Activated CD4-positive, alpha-beta T cell treated with anti-CD3 and anti-CD28 coated beads, Interleukin-2, amount 10 ng/mL, durations not matched to agents 7 days and 5 days (primary cell): ENCODE results near the gene ZNF311. TPM values are rescaled to one million over a fixed set of nuclear protein-coding genes. Genes with fewer than 3 reads are reported as not detected.
"Not testable (repeated sequence)": the region's sequence is repeated elsewhere in the genome, so short reads cannot be mapped to it uniquely, and the experiment has no call there.

ENCODE experiments used
- CTCF ChIA-PET: fragments of 350-600 bp; sonication (Branson Sonifier 250); formaldehyde crosslinking; loops from one replicate; lab custom pipeline; 2021; ENCODE audit warnings: antibody characterized with exemption; lab: Charles Lee
- POLR2A ChIA-PET: fragments of 350-600 bp; sonication (Branson Sonifier 250); formaldehyde crosslinking; loops from one replicate; lab custom pipeline; 2021; ENCODE audit warnings: antibody characterized with exemption; lab: Charles Lee
- DNase-seq: peaks from one replicate; pipeline ENCODE4 v3.0.0-alpha.2; 2020
- H3K27ac Mint-ChIP-seq: one replicate; pipeline ENCODE4 v1.8.0; 2021; ENCODE audit warnings: mild to moderate bottlenecking, moderate library complexity, mixed read lengths
- H3K27me3 Mint-ChIP-seq: one replicate; pipeline ENCODE4 v1.8.0; 2021; ENCODE audit warnings: mixed read lengths
- H3K36me3 Mint-ChIP-seq: one replicate; pipeline ENCODE4 v1.8.0; 2021; ENCODE audit warnings: low read depth, mixed read lengths
- H3K4me1 Mint-ChIP-seq: one replicate; pipeline ENCODE4 v1.8.0; 2021; ENCODE audit warnings: mixed read lengths
- H3K4me3 Mint-ChIP-seq: one replicate; pipeline ENCODE4 v1.8.0; 2021; ENCODE audit warnings: mild to moderate bottlenecking, moderate library complexity, mixed read lengths
- H3K9me3 Mint-ChIP-seq: one replicate; pipeline ENCODE4 v1.8.0; 2021; ENCODE audit warnings: mixed read lengths
- total RNA-seq, 2 experiments: library from RNA; stranded (reverse); gene quantifications; one replicate each; pipeline ENCODE4 v1.2.3, GENCODE V29; 2021

ZNF311 gene
- total RNA-seq, 2 experiments from 2014 or later: 0.55 to 0.65 TPM

GRCh38 chr6:28980852-28981430, 24.2 kb downstream of the ZNF311 start:
- DNase-seq: peak; percentile 54
- Mint-ChIP-seq H3K4me3 (peak overlapping the region; percentile 85), H3K9me3 (no peaks in the 10 kb centered on the region), H3K27me3 (peaks cover 48% of the 10 kb centered on the region), H3K36me3 (peaks cover 9% of the 10 kb centered on the region), H3K4me1 (peaks cover 65% of the 10 kb centered on the region), H3K27ac (peak overlapping the region; percentile 69)
- POLR2A ChIA-PET: interaction anchor here (0.7 to 0.8 kb wide), 2 partner anchors 39 to 1088 kb away, joined by 3 to 4 read pairs; a partner anchor contains a TSS
- CTCF ChIA-PET: interaction anchor here (0.8 to 3.6 kb wide), 6 partner anchors 14 to 143 kb away, joined by 3 to 17 read pairs (median 4); no protein-coding TSS in a partner anchor

DNA sequence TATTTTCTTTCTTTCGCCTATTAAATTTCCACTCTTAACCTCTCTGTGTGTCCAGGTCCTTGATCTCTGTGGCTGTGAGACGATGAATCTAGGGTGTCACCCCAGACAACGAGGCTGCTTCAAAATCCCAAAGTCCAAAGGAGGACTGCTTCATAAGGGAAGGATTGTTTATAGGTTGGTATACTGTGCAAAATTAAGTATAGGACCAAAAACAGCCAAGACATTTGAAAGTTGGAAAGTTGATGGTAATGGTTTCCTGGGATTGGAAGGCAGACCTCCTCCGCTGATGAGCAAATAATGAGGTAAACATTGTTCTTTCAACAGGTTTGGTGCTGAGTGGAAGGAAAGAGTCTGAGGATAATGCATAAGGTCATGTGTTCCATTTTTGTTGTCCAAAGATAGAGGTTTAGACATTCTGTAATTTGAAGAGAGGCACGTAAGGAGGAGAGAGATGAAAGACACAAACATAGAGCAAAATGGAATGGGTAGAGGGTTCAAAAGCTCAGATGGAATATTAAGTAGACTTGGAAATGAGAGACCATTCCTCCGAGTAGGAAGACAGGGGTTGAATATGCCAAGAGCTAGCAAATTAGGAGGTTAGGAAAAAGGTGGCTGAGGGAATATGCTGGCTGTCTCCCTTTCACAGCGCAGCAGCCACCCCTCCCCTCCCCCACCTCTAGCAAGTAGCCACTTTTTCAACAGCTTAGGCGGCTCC, 24.8 kb downstream of the ZNF311 start:
- CTCF ChIA-PET: interaction anchor here (0.8 to 3.6 kb wide), 5 partner anchors 15 to 85 kb away, joined by 3 to 17 read pairs (median 4); no protein-coding TSS in a partner anchor
- no peaks in the 10 kb centered on the region for H3K9me3 Mint-ChIP-seq

DNA sequence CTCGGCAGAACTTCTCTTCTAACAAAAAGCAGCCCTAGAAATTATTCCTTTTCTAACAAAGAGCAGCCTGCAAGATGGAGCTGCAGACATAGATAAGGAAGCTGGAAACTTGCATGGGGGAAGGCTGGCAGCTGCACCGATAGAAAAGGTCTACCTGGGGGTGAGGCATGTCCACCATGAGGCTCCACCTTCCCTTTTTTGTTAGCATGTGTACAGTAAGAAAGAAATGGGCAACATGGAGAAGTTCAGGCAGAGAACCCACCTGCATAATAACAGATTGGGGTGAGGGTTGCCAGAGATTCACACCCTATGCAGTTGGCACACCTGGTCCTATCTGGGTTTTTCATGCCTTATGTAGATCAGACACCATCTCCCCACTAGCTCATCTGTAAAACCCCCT, 25.4 kb downstream of the ZNF311 start:
- Mint-ChIP-seq H3K27ac (no peak overlapping the region), H3K4me3 (peak overlapping the region; percentile 21), H3K4me1 (peaks cover 52% of the 10 kb centered on the region), H3K9me3 (no peaks in the 10 kb centered on the region), H3K27me3 (peaks cover 40% of the 10 kb centered on the region), H3K36me3 (peaks cover 4% of the 10 kb centered on the region)
- DNase-seq: no peak
- POLR2A ChIA-PET: no interaction called here
- CTCF ChIA-PET: interaction anchor here (0.6 to 2.4 kb wide), 2 partner anchors 31 to 141 kb away, joined by 3 to 5 read pairs; no protein-coding TSS in a partner anchor

More for the DNA sequence above, 24.8 kb downstream of the ZNF311 start:
- peaks cover 58% of the 10 kb centered on the region for H3K4me1 Mint-ChIP-seq
- peak overlapping the region; percentile 85 for H3K4me3 Mint-ChIP-seq
- no peak for DNase-seq
- H3K27me3 Mint-ChIP-seq: peaks cover 44% of the 10 kb centered on the region
- no peak overlapping the region for H3K27ac Mint-ChIP-seq
- peaks cover 7% of the 10 kb centered on the region for H3K36me3 Mint-ChIP-seq
- POLR2A ChIA-PET: interaction anchor here (0.8 kb wide), 1 partner anchor 1087 kb away, joined by 3 read pairs; a partner anchor contains a TSS

DNA sequence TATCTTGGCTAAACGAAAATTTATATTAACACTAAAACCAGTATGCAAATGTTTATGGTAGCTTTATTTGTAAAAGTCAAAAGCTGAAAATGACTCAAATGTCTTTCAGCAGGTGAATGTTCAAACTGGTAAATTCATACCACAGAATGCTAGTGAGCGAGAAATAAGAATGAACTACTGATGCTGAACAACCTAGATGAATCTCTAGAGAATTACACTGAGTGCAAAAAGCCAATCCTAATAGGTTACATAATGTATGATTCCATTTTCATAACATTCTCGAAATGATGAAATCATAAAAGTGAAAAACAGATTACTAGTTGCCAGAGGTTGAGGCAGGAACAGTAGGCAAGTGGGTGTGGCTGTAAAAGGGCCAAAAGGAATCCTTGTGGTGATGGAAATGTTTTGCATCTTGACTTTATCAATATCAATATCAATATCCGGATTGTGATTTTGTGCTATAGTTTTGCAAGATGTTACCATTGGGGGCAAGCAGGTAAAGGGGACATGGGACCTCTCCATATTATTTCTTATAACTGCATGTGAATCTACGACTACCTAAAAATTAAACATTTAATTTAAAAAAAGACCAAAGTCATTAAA, 26.1 kb downstream of the ZNF311 start:
- POLR2A ChIA-PET: no interaction called here
- H3K4me1 Mint-ChIP-seq: peaks cover 52% of the 10 kb centered on the region
- CTCF ChIA-PET: interaction anchor here (0.6 to 2.4 kb wide), 2 partner anchors 32 to 140 kb away, joined by 3 to 5 read pairs; no protein-coding TSS in a partner anchor
- no peak overlapping the region for H3K4me3 Mint-ChIP-seq
- peaks cover 4% of the 10 kb centered on the region for H3K36me3 Mint-ChIP-seq
- no peaks in the 10 kb centered on the region for H3K9me3 Mint-ChIP-seq
- no peak for DNase-seq
- H3K27ac Mint-ChIP-seq: no peak overlapping the region
- H3K27me3 Mint-ChIP-seq: peaks cover 47% of the 10 kb centered on the region

DNA sequence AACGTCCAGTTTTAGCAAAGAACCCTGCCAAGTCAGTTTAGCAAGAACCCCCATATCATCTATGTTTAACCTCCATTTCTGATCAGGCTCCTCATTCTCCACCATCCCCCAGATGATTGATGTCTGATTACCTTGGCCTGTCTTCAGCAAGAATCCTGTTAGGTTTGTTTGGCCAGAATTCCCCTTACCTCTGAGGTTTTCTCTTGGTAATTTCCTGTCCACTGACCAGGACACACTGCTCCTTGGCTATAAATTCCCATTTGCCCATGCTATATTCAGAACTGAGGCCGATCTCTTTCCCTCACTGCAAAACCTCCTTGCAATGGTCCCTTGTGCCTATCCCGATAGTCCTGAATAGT, 27.0 kb downstream of the ZNF311 start:
- peaks cover 47% of the 10 kb centered on the region for H3K27me3 Mint-ChIP-seq
- no peaks in the 10 kb centered on the region for H3K9me3 Mint-ChIP-seq
- ChIA-PET POLR2A (no interaction called here), CTCF (no interaction called here)
- peaks cover 4% of the 10 kb centered on the region for H3K36me3 Mint-ChIP-seq
- H3K27ac Mint-ChIP-seq: no peak overlapping the region
- no peak overlapping the region for H3K4me3 Mint-ChIP-seq
- DNase-seq: no peak
- H3K4me1 Mint-ChIP-seq: peaks cover 43% of the 10 kb centered on the region

- no peaks in the 10 kb centered on the region for H3K9me3 Mint-ChIP-seq
- DNase-seq: no peak
- H3K4me3 Mint-ChIP-seq: peak overlapping the region; percentile 48
- H3K27me3 Mint-ChIP-seq: peaks cover 47% of the 10 kb centered on the region
- no peak overlapping the region for H3K27ac Mint-ChIP-seq
- peaks cover 4% of the 10 kb centered on the region for H3K36me3 Mint-ChIP-seq
- H3K4me1 Mint-ChIP-seq: peaks cover 38% of the 10 kb centered on the region
- POLR2A ChIA-PET: no interaction called here
- CTCF ChIA-PET: interaction anchor here (0.7 kb wide), 1 partner anchor 16 kb away, joined by 3 read pairs; no protein-coding TSS in a partner anchor
These were observed 27.6 kb downstream of the ZNF311 start for GRCh38 chr6:28977341-28978132.

GRCh38 chr6:28976677-28977076, 28.4 kb downstream of the ZNF311 start:
- CTCF ChIA-PET: interaction anchor here (0.7 kb wide), 1 partner anchor 16 kb away, joined by 3 read pairs; no protein-coding TSS in a partner anchor
- Mint-ChIP-seq H3K27ac (no peak overlapping the region), H3K36me3 (peaks cover 4% of the 10 kb centered on the region), H3K4me1 (peaks cover 30% of the 10 kb centered on the region), H3K9me3 (no peaks in the 10 kb centered on the region), H3K27me3 (peaks cover 43% of the 10 kb centered on the region), H3K4me3 (no peak overlapping the region)
- no peak for DNase-seq
- POLR2A ChIA-PET: no interaction called here

DNA sequence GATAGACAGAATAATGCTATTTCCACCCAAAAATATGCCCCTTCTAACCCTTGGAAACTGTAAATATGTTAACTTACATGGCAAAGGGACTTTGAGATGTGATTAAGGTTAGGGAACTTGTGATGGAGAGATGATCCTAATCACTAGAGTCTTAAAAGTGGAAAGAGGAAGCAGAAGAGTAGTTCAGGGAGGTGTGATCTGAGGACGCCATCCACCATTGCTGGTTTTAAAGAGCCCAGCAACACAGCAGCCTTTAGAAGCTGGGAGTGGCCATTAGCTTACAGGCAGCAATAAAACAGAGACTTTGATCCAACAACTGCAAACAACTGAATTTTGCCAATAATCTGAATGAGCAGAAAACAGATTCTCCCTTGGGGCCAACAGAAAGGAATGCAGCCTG, 30.6 kb downstream of the ZNF311 start:
- POLR2A ChIA-PET: no interaction called here

DNA sequence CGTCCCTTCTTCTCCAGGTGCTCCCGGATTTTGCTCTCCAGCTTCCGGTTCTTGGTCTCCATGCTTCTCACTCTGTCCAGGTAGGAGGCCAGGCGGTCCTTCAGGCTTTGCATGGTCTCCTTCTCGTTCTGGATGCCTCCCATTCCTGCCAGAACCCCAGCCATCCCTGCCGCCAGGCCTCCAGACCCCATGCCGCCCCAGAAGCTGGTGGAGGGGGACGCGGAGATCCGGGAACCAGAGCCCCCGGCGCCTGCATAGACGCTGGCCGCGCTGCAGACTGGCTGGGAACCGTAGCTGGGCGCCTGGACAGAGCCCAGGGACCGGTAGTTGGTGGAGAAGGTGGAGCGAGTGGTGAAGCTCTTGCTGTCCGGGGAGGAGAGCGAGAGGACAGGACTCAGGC, 35.1 kb downstream of the ZNF311 start:
- H3K36me3 Mint-ChIP-seq, H3K4me1 Mint-ChIP-seq, H3K27ac Mint-ChIP-seq, DNase-seq, H3K4me3 Mint-ChIP-seq, POLR2A ChIA-PET: not testable (repeated sequence)
- Mint-ChIP-seq H3K9me3 (peaks cover 21% of the 10 kb centered on the region), H3K27me3 (peaks cover 32% of the 10 kb centered on the region)
- CTCF ChIA-PET: interaction anchor here (0.6 to 1.4 kb wide), 3 partner anchors 12 to 1326 kb away, joined by 3 to 4 read pairs (median 3); no protein-coding TSS in a partner anchor

More for the DNA sequence above, 30.6 kb downstream of the ZNF311 start:
- Mint-ChIP-seq H3K4me3 (no peak overlapping the region), H3K9me3 (peaks cover 2% of the 10 kb centered on the region), H3K4me1 (peaks cover 15% of the 10 kb centered on the region), H3K36me3 (peaks cover 4% of the 10 kb centered on the region), H3K27ac (no peak overlapping the region), H3K27me3 (peaks cover 30% of the 10 kb centered on the region)
- CTCF ChIA-PET: interaction anchor here (1.5 kb wide), 1 partner anchor 22 kb away, joined by 6 read pairs; no protein-coding TSS in a partner anchor
- no peak for DNase-seq

DNA sequence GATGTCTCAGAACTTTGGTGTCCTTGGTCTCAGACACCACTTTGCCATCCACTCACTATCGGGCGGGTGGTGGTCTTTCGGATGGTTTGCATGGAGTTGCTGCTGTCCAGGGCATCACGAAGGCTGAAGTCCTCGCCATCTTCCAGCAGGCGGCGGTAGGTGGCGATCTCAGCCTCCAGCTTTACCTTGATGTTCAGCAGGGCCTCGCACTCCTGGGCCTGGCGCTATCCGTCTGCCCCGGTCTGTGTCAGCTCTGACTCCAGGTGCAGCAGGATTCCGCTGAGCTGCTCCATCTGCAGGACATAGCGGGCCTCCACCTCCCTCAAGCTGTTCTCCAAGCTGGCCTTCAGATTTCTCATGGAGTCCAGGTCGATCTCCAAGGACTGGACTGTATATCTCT, 36.0 kb downstream of the ZNF311 start:
- H3K4me3 Mint-ChIP-seq: no peak overlapping the region
- H3K27ac Mint-ChIP-seq: no peak overlapping the region
- ChIA-PET POLR2A (no interaction called here), CTCF (interaction anchor here (0.5 to 1.4 kb wide), 4 partner anchors 11 to 1890 kb away, joined by 3 to 4 read pairs (median 3); no protein-coding TSS in a partner anchor)
- peaks cover 30% of the 10 kb centered on the region for H3K27me3 Mint-ChIP-seq
- H3K9me3 Mint-ChIP-seq: peaks cover 21% of the 10 kb centered on the region
- DNase-seq: no peak
- H3K4me1 Mint-ChIP-seq: no peaks in the 10 kb centered on the region
- H3K36me3 Mint-ChIP-seq: peaks cover 5% of the 10 kb centered on the region

GRCh38 chr6:28968476-28968875, 36.6 kb downstream of the ZNF311 start:
- CTCF ChIA-PET: interaction anchor here (0.5 to 1.7 kb wide), 3 partner anchors 17 to 1889 kb away, joined by 3 read pairs; no protein-coding TSS in a partner anchor
- no peak for DNase-seq
- Mint-ChIP-seq H3K36me3 (peaks cover 5% of the 10 kb centered on the region), H3K4me3 (no peak overlapping the region), H3K27me3 (peaks cover 33% of the 10 kb centered on the region), H3K27ac (no peak overlapping the region), H3K4me1 (no peaks in the 10 kb centered on the region), H3K9me3 (peaks cover 21% of the 10 kb centered on the region)
- POLR2A ChIA-PET: no interaction called here

DNA sequence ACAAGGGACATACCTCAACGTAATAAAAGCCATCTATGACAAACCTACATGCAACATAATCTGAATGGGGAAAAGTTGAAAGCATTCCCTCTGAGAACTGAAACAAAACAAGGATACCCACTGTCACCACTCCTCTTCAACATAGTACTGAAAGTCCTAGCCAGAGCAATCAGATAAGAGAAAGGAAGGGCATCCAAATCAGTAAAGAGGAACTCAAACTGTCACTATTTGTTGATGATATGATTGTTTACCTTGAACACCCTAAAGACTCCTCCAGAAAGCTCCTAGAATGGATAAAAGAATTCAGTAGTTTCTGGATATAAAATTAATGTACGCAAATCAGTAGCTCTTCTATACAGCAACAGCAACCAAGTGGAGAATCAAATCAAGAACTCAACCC, 39.4 kb downstream of the ZNF311 start:
- no peak for DNase-seq
- Mint-ChIP-seq H3K27ac (no peak overlapping the region), H3K4me3 (no peak overlapping the region), H3K9me3 (peaks cover 21% of the 10 kb centered on the region), H3K36me3 (peaks cover 5% of the 10 kb centered on the region), H3K27me3 (peaks cover 33% of the 10 kb centered on the region), H3K4me1 (no peaks in the 10 kb centered on the region)
- CTCF ChIA-PET: no interaction called here
- POLR2A ChIA-PET: no interaction called here
